NCI-H2227 (cell line): Measurements from ENCODE around the gene ECM1.

Experiments used
- DNase-seq: peaks from one replicate; lab custom pipeline; 2025; ENCODE audit not compliant: unreplicated experiment; lab: John Stamatoyannopoulos, UW

The ECM1 gene

DNA sequence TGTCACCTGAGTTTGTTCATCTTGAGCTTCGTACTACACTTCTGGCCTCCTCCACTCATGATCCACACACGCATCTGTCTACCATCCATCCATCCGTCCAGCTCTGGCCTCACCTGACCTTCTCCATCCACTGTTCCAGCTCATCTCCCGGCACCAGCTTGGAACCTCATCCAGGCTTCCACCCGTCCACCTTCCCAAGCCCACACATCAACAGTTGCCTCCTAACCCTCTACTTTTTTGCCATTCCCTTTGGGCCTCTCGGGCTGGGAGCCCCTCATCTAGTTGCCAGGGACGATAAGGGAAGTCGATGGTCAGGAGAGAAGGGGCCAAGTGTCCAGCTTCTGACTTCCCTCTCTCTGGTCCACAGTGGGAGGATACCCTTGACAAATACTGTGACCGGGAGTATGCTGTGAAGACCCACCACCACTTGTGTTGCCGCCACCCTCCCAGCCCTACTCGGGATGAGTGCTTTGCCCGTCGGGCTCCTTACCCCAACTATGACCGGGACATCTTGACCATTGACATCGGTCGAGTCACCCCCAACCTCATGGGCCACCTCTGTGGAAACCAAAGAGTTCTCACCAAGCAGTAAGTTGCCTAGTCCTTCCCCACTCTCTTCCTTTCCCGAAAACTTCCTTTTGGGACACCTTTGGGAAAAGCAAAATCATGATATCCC is 4.2 kb downstream of the ECM1 start:
- DNase-seq, result no peak

DNA sequence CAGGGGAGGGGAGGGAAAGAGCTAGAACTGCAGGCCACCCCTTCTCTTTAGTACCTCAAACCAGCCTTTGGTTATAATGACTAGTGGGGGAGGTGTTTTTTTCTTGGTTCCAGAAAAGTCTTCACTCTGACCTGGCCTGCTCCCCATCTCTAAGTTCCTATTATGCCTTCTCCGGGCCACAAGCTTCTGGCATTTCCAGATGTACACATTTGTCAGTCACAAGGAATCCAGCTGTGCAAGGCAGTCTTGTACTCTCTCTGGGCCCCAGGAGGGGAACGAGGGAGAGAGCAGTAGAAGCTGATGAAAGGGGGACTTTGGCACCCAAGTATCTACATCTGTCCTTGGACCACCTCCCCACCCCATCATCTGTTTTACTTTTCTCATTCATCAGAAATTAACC is 4.9 kb downstream of the ECM1 start:
- DNase-seq, result no peak

DNA sequence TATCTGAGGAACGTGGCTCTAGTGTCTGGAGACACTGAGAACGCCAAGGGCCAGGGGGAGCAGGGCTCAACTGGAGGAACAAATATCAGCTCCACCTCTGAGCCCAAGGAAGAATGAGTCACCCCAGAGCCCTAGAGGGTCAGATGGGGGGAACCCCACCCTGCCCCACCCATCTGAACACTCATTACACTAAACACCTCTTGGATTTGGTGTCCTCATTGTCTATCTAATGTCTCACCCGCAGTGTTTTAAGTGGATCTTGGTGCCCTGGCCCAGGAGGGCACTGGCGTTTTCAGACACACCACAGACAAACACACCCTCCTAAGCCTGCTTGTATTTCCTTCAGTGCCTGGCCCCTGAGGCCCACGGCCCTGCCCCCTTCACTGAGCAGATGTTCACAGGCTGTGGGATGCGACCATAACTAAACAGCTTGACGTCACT is 5.5 kb downstream of the ECM1 start:
- no peak for DNase-seq

DNA sequence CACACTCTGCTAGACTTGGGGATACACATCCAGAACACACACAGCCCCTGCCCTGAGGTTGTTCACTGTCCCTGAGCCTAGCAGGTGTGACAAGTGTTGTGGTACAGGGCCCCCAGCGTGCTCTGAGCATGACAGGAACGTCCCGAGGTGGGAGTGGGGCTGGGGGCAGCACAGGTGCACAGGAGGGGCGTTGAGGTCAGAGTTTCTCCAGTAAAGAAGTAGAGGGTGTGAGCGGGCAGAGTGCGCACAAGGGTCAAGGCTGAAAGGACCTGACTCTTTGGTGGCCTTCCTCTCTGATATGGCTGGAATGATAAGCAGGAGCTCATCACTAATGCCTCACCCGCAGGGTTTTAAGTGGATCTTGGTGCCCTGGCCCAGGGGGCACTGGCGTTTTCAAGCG is 6.4 kb downstream of the ECM1 start:
- DNase-seq, result no peak

DNA sequence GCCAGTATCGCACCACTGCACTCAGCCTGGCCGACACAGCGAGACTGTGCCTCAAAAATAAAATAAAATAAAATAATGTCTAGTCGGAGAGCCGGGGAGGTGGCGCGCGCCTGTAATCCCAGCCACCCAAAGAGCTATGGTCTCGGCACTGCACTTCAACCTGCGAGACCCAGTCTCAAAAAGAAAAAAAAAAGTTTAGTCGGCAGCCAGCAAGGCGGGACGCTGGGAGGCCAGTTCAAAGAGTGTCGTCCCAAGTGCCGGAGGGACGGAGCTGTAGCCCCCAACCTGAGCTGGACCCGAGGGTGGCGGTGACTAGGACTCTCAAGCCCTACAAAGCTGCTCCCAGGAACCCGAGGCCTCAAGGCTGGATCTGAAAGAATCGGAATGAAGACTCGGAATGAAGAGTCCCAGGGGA is 7.0 kb downstream of the ECM1 start:
- no peak for DNase-seq

DNA sequence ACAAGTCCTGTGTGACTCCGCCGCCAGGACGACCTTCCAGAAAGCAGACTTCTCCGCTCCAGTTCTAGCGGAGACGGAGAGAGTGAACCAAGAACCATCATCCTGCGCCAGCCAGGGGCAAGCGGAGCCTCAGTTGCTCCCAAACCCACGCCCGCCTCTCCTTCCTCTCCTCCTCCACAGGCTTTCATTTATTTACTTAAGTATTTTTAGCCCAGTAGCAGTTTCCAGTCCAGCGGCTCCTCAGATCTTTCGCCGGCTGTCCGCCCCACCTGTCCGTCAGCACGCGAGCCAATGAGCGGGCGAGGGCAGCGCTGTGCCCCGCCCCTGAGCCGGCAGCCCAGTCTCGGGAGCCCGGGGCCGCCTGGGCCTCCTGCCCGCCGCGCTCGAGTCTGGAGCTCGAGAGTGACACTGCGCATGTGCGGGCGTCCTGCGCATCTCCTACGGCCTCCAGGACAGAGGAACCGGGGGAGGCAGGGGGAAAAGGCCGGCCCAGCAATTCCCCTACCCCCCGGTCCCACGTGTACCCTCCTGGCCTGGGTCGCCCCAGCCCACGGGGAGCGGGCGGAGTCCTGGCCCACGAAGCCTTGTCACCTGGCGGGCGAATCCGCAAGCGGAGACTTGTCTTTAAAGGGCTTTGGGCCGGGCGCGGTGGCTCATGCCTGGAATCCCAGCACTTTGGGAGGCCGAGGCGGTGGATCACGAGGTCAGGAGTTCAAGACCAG is 7.6 kb downstream of the ECM1 start, which contains the start of gene FALEC:
TSS of gene FALEC (plus strand) at position 425 of the 722 bp plus-strand sequence.
- DNase-seq, result peak; percentile 98

DNA sequence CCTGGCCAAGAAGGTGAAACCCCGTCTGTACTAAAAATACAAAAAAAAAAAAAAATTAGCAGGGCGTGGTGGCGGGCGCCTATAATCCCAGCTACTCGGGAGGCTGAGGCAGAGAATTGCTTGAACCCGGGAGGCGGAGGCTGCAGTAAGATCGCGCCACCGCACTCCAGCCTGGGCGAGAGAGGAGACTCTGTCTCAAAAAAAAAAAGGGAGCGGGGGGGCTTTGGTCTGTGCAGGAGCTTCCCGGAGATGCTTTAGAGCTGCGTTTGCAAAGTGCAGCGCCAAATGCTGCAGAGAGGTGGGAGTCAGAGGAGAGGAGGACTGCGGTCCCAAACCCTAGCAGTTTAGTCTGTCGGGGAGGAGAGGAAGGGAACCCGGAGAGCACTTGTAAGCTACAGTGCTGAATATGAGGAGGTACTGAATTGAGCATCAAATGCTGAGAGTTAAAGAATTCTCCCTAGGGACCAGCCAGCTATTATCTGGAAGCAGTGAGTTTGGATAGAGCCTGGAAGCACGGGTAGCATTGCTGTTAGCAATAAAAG is 8.2 kb downstream of the ECM1 start:
- DNase-seq, result peak; percentile 44

DNA sequence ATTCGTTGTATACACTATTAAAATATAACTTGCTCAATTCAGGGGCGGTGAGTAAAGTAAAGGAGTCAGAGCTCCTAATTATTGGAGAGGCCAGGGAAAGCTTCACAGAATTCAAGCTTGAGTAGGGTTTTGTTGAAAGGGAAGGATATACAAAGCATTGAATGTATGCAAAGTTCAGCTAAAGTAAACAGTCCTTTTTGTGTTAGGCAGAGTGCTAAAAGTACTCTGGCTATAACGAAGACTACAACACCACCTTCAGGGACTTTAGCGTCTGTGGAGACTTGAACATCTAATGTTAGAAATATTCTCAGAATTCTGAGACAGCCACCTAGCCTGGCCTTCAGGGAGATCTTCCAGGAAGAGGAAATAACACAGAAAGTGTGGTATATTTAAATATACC is 8.7 kb downstream of the ECM1 start:
- peak; percentile 33 for DNase-seq

DNA sequence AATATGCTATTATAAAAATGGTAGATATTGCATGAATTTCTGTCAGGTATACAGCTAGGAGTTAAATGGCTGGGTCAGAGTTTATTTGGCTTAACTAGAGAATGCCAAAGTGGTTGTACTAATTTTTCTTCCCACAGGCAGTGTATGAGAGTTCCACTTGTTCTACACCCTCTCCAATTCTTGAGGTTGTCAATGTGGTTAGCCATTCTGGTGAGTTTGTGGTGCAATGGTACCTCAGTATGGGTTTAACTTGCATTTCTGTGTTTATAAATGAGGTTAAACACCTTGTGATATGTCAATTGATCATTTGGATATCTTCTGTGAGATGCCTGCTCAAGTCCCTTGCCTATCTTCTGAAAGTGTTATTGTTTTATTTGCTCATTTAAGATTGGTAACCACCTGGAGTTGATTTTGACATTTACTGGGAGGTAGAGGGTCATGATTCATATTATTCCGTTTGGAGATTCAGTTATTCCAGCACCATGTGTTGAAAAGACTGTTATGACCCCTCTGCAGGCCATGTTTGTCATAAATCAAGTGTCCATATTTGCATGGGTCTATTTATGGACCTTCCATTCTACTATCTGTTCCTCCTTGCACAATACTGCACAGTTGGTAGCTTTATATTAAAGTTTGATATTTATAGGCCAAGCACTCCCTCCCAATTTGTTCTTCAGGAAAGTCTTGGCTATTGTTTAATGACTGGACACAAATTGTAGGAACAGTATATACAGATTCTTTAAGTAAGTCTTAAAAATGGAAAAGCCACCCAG is 13.5 kb downstream of the ECM1 start:
- DNase-seq, result no peak

DNA sequence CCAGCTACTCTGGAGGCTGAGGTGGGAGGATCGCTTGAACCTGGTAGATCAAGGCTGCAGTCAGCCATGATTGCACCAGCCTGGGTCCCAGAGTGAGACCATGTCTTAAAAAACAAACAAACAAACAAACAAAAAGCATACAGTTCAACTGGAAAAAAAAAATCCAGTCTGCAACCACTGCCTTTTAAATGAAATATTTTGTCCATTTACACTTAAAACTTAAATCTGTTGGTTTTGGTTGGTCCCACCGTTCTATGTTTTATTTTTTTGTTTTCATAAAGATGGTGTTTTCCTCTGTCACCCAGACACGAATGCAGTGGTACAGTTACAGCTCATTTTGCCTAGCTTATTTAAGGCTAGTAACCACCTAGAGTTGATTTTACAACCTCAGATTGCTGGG is 17.4 kb downstream of the ECM1 start:
- no peak for DNase-seq

DNA sequence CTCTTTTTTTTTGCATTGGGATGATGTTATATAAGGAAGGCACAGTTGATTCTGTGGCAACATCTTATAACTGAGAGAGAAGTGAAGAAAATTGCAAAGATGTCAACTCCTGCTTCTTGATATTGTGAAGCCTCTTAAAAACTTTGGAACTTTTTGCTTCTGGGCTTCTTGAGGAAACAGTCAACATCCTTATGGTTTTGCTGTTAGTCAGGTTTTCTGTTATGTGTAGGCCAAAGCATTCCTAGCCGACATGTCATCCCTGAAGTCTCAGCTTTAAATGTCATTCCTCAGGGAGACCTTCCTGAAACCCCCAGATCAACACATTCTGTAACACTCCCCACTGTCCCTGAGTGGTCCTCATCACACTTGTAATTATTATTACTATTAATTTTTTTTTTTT is 20.3 kb downstream of the ECM1 start:
- no peak for DNase-seq

DNA sequence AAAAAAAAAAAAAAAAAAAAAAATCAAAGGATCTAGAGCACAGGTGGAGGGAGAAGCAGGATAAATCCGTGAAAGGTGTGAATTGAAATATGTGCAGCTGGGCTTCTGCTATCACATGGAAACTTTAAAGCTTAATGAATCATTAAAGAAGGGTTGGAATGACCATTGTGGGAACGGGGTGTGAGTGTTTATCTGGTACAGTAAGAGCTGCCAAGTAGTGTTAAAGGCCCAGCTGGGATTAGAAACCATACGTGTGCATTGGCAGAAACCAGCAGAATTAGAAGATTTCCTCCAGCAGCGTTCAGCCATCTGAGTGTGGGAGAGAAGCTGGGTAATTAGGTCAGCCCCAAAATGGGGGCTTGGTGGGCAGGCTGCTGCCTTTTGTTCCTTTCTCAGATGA is 21.1 kb downstream of the ECM1 start:
- no peak for DNase-seq

DNA sequence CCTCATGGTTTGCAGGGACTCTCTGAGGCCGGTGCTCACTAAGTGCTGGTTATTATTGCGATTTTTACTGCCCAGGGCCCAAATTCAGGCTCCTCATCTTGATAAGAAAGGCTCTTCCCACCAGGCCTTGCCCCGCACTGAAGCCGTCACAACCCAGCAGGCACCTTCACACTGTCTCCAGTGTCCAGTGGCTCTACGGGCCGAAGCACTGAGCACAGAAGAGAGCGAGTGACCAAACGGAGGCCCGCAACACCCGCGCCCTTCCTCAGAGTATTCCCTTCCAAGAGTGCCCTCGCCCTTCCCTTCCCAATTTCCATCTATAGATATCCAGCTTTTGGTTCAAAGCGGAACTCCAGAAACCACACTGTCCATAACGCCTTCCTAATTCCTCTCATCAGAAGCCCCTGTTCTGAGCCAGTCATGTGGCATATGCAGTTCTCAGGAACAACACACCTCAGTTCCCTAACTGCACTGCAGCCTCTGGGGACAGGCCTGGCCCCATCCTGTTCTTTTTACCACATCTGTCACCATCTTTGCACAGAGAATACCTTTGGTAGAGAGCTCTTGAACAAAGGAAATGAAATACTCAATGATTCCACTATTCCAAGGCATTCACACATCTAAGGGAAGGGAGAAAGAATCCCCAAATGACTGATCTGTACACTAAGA is 22.7 kb downstream of the ECM1 start:
- no peak for DNase-seq

DNA sequence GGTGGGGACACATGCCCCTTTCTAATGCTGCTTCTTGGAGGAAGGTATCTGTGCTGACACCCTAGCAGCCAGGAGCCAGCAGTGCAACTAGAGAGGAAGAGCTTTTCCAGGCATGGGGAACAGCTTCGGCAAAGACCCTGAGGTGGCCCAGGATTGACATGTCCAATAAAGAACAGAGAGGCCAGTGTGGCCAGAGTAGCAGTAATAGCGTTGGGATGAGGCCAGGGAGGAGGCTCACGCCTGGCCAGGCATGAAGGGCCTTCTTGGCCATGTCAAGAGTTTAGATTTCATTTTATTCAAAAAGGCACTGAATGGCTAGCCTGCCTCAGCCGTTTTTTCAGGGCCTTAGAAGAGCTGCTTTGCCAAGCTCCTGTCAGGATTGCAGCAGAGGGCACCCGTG is 25.0 kb downstream of the ECM1 start:
- no peak for DNase-seq

DNA sequence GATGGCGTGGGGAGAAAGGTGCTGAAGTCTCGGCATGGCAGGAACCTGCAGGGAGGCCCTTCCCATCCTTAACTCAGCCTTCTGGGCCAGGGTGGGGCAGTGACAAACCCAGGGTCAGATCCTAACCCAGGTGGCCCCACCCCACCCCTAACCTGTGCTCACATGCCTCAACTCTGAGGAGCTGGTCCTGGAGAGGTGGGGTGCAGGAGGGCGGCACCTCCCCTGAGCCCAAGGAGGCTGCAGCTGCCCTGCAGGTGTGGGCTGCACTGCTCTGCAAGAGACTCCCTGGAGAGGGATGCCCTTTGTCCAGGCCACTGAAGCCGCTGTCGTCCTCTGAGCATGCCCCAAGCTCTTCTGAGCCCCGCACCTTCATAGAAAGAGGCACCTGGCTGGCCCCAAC is 26.1 kb downstream of the ECM1 start:
- DNase-seq, result no peak

DNA sequence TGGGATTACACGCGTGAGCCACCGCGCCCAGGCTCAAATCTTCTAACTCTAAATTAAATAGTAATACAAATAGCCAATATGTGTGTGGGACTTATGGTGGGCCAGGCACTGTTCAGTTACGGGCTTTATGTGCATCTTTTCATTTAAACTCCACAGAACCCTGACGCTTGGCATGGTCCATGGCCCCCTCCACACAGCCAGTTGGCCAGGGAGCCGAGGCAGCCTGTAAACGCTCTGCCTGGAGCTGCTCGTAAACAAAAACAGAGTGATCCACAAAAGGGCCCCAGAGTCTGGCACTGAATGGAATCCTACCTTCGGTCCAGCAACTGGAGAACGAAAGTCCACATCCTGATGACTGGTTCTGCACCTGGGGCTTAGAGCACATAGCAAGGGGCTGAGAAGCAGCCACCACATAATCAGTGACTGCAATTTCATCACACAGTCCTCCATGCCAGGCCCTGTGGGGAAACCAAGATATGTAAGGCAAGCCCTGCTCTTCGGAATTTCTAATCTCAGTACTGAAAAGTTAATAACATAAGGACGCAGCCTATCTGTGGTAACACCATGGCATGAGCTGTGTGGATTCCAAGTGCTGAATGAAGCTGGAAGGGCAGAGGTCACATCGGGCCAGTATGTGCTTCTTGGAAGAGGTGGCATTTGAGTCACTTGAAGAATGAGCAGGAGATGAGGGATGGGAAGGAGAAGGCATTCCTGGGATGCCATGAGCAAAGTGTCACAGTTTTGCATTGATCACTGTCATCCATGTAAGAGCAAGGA is 27.8 kb downstream of the ECM1 start:
- DNase-seq, result no peak

DNA sequence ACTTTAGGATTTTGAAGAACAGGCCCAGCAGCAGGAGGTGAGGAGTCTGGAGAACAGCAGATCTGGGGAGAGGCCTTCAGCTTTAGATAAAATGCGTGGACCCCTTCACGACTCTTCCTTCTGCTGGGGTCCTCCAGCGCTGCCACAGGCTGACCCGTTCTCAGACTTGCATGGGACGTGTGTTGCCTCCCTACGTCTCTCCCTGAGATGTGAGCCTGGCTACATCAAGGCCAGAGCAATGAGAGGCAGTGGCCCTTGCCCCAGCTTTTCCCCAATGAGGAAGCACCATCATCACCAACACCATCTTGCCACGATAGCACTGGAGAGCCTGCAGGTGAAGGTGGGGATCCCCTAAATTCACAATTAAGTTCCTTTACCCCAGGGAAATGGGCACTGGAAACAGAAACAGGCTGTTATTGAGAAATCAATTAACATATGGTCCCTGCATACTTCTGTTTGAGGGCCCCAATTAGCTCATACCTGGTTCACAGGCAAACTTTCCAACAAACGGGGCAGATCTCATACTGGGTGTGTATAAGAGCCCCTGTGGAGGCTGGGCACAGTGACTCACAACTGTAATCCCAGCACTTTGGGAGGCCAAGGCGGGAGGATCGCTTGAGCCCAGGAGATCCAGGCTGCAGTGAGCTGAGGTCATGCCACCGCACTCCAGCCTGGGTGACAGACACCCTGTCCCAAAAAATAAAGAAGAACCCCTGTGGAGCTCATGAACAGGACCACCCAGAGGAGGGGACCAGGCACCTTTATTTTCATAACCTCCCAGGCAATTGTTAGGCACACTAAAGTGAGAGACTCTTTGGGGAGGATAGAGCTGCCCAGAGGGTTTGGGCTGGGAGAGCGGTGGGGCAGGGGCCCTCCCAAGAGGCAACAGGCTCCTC is 29.2 kb downstream of the ECM1 start:
- DNase-seq, result no peak

DNA sequence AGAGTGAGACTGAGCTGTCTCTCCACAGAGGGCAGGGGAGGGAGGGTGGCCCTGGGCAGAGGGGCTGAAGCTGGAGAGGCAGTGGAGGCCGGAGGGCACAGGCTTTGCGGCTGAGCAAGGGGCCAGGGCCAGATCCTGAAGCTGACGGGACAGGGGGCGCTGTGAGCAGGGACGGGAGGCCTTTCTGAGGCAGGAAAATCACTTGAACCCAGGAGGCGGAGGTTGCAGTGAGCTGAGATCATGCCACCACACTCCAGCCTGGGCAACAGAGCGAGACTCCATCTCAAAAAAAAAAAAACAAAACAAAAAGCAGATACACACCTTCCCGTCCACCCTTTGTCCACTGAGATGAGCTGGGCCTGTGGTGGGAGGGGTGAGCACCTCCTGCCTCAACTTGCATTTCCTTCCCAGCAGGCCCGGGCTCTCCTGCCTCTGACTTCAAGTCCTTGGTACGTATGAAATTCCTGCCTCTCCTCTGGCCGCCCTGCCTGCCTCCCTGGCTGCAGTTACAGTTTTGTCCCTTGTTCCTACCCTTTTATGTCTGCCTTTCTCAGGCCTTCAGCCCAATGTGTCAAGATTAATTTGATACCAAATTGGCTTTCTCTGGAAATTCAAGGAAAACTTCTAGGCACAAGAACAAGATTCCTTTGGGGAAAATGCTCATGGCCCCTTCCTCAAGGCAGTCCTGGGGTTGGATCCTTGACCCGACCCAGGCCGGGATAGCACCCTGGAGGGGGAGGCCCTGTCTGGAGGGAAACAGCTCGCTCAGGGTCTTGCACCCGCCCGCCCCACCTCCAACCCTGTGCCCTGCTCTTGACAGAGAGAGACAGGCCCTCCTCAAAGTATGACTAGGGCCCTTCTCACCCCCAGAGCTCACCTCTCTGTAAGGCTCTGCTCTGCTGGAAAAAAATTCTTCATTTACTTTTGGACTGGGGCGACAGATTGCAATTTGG is 30.1 kb downstream of the ECM1 start:
- DNase-seq, result no peak
